D341Med (cell line): ENCODE measurements around the gene TTLL13.

Experiments used
- DNase-seq: peaks from one replicate; pipeline ENCODE4 v3.0.0; 2012; ENCODE audit warnings: low spot score

TTLL13 gene, protein sequence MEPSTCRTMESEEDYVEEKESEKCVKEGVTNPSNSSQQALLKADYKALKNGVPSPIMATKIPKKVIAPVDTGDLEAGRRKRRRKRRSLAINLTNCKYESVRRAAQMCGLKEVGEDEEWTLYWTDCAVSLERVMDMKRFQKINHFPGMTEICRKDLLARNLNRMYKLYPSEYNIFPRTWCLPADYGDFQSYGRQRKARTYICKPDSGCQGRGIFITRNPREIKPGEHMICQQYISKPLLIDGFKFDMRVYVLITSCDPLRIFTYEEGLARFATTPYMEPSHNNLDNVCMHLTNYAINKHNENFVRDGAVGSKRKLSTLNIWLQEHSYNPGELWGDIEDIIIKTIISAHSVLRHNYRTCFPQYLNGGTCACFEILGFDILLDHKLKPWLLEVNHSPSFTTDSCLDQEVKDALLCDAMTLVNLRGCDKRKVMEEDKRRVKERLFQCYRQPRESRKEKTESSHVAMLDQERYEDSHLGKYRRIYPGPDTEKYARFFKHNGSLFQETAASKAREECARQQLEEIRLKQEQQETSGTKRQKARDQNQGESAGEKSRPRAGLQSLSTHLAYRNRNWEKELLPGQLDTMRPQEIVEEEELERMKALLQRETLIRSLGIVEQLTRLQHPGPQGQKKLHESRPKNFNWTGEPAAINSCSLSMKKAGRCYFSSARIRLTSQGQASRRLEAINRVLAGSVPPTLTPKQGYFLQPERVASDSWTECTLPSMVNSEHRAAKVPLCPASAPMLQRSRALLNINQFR

DNA sequence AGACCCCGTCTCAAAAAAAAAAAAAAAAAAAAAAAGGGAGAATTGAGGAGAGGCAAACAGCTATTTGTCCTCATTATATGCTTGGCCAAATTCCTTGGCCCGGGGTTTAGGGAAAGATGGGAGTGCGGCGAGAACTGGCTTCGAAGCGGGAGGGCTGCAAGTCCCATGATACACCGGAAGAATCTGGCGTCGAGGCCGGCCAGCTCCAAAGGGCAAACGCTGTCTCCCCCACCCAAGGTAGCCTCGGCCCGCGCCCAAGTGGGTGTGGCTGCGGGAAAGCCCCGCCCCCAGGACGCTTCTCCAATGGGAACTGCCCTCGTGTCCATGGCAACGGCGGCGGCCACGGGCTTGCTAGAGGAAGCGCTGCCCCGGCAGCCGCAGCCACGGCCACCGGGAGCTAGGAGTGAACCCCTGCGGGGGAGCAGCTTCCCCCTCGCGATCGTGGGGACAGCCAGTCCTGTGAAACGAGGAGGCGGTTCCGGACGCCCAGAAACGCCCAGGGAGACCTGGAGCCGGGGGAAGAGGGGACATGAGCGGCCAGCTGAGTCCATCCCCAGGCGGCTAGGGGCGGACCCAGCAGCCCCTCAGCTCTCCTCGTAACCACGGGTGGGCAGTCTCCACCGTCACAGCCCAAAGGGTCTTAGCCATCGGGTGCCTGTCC lies at the start of gene TTLL13:
Gene TTLL13 (plus strand): TSS at position 354 of the 661 bp plus-strand sequence. CDS start 1,075 bp downstream, outside the sequence.
- DNase-seq = peak; percentile 93

DNA sequence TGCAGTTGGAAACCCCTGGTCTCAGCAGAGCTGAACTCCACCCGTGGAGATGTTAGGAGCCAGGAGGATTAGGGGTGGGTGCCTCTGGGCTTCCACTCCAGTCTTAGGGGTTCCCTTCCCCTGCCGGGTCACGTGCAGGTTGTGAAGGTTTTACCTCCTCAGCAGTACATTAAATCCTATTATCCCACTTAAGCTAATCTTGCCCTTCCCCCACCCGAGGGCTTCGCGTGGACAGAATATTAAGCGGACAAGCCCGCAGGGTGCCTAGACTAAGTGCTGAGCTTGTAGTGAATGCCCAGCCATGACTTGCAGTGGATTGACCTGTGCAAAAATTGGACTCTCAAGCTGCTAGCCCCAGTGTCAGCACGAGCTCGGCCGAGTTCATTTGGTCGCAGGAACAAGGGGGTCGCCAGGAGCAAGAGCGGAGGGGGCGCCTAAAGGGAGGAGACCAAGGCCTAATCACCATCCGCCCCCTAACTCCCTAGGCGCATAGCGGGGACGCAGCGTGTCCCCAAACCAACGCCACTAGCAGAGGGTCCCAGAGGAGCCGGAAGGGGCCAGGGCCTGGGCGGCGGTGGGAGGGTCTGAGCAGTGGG lies 48.7 kb upstream of the TTLL13 start:
- DNase-seq = peak; percentile 53

DNA sequence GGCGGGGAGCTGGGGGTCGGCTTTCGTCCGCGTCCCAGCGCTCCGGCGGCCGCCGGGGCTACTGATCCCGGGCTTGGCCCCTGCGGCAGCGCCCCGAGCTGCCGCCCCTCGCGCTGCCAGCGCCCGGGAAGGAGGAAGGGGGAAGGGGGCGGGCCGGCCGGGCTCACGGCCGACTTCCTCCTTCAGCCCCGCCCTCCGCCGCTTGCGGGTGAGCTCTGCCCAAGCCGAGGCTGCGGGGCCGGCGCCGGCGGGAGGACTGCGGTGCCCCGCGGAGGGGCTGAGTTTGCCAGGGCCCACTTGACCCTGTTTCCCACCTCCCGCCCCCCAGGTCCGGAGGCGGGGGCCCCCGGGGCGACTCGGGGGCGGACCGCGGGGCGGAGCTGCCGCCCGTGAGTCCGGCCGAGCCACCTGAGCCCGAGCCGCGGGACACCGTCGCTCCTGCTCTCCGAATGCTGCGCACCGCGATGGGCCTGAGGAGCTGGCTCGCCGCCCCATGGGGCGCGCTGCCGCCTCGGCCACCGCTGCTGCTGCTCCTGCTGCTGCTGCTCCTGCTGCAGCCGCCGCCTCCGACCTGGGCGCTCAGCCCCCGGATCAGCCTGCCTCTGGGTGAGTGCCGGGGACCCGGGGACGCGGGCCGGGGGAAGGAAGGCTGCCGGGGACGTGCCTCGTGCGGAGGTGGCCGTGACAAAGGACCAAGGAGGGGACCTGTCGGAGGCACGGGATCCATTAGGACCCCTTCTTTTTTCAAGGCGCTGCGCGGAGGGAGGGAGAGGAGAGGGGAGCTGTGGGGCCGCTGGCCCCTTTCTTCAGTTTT lies 48.0 kb upstream of the TTLL13 start, which contains the start of gene SEMA4B:
Gene SEMA4B (plus strand): TSS at position 201 of the 814 bp plus-strand sequence. CDS start 249 bp downstream, at position 450.
- DNase-seq = peak; percentile 95

DNA sequence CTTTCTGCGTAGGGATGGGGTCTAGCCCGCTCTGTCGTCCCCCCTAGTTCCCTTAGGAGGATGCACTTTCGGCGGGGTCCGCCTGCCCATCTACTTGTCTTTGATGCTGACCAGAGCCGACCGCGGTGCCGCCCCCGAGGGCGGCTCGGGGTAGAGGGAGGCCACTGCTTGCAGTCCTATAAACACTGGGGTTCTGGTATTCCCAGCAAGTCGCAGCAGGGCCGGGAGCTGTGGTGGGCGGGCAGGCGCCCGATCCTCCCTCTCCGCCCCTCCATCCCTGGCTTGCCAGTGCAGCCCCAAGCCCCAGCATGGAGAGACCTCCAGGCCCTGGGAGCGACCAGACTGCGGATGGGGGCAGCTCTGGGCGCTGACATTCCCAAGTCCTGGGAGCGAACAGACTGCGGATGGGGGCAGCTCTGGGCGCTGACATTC lies 47.4 kb upstream of the TTLL13 start:
- peak; percentile 60 for DNase-seq

DNA sequence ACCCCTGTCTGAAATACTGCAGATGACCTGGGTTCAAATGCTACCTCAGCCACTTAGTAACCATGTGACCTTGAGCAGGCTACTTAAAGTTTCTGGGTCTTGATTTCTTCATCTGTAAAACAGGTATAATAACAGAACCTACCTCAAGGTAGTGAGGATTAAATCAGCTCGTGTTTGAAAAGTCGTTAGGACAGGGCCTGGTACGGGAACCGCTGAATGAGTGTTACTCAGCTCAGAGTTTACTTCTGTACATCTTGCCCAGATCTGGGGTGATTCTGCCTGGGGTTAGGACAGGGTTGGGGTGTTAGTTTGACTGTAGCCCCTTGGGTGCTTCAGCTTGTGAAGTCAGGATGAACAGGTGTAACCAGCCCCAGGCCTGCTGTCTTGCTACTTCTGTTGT lies 46.4 kb upstream of the TTLL13 start:
- peak; percentile 8 for DNase-seq

DNA sequence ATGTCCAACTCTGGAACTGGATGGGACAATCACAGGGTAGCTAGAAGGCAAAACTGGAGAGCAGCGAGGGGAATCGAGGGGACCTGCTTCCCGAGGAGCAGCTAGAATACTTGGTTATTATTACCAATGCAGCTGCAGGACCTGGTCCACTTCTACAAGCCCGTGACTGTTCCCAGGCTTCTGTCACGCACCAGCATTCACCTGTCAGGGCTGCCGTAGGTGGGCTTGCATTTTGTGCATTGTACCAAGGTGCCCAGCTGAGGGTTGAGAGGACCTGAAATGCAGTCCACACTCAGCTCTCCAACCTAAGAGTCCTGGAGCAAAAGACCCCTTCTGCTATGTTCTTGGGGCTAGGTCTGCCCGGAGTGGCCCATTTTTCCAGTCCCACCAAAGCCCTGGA lies 45.9 kb upstream of the TTLL13 start:
- DNase-seq = peak; percentile 3

DNA sequence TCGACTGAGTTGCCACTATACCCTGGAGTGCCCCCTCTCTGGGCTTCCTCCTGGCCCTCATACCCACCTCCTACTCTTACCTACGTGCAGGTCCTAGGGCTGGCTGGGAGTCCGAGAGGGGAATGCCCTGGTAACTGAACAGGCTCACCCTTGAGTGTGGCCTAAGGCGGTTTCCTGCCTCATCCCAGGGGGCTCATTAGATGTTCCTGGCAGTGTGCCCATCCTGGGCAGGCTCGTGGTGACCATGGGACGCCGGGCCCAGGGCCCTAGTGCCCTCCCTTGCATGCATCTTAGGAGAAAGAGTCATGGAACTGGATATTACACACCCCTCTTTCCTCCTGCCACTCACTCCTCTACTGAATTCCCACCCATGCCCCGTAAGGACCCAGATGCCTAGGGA lies 45.4 kb upstream of the TTLL13 start:
- peak; percentile 17 for DNase-seq

DNA sequence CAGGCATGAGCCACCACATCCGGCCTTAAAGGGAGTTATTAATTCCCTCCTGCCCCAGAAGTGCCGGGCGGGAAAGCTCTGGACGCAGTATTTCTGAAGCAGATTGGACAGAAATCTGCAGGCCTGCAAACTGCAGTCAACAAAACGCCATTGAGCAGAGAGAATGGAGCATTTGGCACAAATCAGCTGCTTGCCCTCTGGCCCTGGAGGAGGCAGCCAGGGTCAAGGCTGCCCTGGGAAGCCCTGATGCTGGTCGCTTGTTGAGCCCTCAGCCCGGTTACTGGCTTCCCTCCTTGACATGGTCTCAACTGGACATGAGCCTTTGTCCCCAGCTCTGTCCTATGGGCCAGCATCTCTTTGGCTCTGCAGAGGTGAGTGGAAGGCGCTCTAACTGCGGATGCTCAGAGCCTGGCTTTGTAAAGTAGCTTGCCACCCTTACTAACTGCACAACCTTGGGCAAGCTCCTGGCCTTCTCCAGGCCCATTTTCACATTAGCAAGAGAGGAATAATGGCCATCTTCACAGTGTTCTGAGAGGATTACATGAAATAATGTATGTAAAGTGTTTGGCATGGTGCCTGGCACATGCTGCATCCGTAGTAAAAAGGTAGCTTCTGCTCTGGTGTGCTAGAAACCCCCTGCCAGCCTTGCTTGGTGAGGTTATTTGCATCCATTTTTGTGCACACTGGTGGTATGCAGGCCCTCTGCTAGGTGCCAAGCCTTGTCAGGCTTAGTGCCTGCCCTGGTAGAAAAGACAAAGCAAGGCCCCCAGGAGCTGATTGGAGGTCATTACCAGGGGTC lies 44.1 kb upstream of the TTLL13 start:
- DNase-seq = peak; percentile 21

DNA sequence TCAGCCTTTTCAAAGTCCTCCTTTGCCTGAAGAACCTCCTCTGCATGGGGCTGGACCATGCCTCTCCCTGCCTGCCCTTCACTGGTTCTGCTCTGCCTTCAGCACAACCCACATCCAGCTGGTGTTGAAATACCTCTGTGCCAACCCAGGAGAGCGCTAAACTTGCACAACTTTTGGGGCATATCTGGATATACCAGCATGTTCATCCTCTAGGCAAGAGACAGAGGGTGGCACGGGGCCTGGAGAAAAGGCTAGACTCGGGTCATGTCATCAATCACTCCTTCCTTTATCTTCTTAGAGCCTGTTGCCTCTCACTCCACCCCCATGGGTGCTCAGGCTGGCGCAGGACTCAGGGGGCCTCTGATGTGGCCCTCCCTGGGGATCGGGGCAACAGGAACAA lies 43.5 kb upstream of the TTLL13 start:
- no peak for DNase-seq

DNA sequence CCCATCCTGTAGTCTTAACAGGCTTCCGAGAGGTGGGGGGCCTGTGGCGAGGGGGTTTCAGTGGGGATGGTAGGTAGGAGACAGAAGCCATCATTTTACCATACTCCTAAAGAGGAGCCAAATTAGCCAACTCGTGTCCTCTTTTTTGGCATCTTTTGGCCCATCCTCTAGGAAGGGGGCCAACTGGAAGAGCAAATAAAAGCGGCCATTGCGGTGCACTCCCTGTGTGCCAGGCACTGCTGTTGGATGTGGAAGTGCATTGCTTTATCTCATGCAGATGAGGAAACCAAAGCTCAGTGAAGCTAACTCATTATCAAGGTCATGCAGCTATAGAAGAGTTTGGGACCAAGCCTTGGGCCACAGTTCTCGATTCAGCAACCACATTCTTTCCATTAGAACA lies 42.1 kb upstream of the TTLL13 start:
- no peak for DNase-seq

DNA sequence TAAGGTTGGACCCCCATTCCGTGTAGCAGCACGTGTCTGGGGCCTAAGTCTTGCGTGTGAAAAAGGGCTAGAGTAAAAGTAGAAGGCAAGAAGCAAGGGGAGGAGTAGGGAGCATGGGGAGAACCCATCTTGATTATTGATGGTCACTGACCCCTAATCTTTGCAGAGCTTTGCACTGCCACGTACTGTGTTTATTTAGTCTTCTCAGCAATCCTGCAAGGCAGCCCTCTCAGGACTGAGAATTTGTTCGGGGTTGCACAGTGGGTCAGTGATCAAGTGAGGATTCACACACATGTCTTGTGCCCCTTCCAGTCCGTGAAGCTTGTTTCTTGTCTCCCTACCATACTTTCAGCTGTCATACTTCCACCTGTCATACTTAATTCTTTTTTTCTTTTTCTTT lies 41.0 kb upstream of the TTLL13 start:
- DNase-seq = no peak

DNA sequence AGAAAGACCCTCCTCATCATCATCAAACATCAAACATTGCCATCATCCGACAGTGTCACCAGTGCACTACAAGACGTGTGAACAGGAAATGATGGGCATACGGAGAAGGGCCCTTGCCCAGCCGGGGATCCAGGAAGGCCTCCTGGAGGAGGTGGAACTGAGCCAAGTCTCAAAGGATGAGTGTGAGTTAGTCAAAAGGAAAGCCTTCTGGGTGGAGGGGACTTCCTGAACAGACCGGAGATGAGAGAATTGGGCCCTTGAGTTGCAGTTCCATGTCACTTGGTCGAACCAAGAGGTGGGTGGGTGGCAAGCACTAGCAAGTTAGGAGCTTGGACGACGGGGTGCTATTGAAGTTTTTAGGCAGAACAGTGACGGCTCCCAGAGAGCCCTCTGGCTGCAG lies 39.8 kb upstream of the TTLL13 start:
- DNase-seq = no peak

DNA sequence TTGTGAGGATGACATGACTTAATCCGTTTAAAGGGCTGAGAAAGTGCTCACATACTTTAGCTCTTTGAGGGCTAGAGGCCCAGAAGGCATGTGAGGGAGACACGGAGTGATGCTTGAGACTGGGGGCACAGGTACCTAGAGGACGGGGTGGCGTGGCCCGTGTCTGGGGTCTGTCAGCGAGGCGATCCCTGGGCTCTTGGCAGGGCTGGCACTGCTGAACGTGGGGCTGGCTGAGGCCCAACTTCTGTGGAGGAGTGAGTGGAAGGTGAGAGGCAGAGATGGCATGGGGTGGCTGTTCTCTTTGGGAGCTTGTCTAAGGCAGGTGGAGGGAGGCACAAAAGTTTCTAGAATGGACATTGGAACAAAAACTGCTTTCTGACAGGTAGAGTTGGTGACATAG lies 38.8 kb upstream of the TTLL13 start:
- DNase-seq = no peak

DNA sequence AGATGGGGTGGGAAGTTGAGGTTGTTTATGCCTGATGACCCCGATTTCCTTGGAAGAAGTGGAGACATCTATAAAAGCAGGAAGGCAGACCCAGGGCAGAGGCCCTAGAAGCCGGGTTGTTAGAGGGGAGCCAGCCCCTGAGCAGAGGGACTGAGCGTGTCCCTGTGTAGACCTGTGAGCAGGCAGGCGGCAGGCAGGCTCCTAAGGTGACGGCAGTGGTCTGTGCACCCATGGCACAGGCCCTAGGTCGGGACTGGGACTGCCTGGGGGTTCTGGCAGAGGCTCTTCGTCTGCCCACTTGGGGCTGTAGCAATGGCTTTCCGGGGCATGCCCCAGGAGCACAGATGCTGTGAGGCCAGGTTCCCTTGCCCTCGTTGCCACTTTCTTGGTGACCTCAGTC lies 38.3 kb upstream of the TTLL13 start:
- DNase-seq = no peak

DNA sequence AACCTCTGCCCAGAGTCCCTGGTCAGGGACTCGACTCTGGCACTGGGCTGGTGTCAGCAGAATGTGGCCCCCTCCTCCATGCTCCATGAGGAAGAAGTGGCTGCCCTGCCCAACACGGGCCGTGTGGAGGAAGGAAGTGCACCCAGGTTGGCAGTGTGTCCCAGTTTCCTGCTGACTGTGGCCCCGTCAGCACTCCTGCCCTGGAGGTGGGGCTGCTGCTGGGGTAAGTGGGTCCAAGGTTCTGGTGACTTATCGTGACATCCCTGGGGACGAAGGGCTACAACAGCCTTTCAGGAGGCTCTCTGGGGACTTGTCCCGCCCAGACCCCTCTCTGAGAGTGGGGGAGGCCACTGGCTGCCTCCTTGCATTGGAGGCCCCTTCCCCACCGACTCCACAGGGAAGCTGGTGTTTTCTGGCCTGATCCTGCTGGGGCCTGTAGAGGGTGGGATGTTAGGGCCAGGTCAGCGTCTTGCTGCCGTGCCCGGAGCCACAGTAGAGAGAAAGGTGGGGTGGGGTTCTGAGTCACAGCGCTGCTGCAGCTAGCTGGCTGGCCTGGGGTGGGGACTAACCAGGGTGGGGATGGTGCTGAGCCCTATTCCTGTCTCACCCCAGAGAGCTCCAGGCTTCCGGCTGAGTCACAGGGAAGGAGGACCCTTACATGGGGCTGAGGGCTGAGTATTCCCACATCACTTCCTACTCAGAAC lies 37.8 kb upstream of the TTLL13 start:
- no peak for DNase-seq

DNA sequence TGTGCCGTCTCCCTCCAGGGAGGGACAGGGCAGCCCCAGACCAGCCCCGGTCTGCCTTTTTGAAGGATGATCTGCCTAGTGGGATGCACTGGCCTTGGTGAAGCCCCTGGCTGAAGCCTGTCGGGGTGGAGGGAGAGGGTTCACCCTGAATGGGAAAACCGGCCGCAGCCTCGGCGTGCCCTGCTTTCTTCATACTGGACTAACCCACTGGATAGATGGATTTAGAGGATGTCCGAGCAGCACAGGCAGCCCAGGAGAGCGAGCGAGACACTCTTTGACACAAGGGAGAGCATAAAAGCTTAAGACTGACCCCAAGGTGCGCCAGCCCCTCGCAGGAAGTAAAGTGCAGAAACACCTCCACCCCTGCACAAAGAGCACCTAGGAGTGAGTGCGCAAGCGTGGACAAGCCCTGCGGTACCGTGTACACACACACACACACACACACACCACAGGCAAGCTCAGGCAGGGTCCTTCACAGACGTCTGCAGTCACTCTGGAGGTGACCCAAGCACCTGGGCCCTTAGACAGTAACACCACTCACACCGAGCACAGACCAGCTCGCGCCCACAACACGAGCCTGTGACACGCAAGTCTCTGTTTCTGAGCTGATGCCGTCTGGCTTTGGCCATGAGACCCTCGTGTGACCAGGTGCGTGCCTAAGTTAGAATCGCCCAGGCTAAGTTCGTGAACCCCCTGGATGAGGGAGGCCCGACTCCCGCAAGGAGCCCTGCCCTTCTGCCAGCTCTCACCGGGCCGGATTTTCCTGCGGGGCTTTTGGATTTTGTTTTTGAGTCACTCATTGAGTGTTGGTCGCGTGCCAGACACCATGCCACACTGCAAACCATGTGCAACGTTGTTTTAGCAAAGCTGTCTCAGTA lies 36.9 kb upstream of the TTLL13 start:
- DNase-seq = peak; percentile 37

DNA sequence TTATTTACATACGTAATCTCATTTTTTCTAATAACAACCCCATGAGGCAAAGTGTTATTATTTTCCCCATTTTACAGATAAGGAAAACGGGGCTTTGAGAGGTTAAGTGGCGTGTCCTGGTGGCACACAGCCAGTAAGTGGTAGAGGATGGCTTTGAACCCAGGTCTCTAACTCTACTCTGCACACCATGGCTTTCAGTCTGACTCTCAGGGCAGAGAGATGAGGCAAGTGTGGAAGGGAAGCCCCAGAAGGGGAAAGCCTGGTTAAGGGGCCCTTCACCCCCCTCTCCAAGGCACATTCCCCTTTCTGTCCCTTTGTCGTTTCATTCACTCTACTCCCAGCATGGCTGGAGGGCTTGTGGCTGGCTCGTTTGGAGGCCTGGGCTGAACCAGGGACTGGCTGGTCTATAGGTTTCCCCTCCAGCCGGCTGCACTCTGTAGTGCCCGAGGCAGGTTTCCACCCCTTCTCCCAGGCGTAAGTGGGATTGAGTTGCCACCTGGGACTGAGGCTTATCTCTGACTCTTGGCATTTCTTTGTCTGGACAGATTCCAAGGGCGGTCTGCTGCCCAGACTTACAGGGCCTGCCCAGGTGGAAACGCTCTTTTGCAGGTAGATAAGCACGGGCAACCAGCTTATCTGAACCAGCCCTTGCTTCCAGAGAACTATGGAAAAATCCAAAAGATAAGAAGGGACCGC lies 36.1 kb upstream of the TTLL13 start:
- DNase-seq = peak; percentile 84

DNA sequence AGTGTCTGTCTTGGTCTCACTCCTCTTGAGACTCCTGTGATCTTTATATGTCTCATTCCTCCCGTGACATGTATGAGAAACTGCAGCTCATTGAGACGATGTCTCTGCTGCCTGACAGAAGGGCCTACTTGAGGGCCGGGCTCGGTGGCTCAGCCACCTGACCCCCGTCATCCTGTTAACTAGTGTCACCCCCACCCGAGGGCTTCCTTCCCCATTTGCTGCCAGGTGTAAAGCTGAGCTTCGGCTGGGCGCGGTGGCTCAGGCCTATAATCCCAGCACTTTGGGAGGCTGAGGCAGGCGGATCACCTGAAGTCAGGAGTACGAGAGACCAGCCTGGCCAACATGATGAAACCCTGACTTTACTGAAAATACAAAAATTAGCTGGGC lies 35.5 kb upstream of the TTLL13 start:
- no peak for DNase-seq
